ENCODE results near the gene IL18.
"Not testable (repeated sequence)": the region's sequence is repeated elsewhere in the genome, so short reads cannot be mapped to it uniquely, and the experiment has no call there.

IL18 gene

DNA sequence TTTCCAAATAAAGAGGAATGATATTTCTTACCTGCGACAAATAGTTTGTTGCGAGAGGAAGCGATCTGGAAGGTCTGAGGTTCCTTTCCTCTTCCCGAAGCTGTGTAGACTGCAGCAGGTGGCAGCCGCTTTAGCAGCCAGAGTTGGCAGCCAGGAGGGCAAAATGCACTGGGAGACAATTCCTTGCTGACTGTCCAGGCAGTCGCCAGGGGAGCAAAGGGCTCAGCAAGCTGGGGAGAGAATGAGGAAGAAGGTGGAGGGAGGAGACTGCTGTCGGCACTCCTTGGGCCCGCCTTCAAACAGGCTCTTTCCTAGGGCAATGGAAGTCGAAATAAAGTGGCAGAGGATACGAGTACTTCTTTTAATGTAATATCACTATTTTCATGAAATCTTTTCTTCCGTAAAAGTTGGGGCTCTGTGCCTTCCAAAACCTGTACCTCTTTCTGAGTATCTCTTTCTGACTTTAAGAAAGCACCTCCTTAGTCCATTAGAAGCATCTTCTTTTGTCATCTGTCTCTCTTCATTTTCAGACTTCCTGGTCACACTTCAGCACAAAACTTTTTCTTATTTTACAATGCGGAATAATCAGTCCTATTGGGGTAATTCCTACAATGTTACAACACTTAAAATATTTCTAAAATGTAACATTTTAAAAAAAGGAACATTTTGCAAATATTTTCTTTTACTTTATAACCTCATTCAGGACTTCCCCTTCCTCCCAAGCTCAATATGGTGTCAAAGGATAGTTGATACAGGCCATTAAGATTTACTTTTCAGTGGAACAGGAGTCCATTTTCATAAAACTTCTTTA, at the start of gene IL18:
Gene IL18 (minus strand): TSS at position 220 of the 811 bp plus-strand sequence. CDS start 9,041 bp downstream, outside the sequence.
- DNase-seq (ENCODE audit: low read depth), result no peak

DNA sequence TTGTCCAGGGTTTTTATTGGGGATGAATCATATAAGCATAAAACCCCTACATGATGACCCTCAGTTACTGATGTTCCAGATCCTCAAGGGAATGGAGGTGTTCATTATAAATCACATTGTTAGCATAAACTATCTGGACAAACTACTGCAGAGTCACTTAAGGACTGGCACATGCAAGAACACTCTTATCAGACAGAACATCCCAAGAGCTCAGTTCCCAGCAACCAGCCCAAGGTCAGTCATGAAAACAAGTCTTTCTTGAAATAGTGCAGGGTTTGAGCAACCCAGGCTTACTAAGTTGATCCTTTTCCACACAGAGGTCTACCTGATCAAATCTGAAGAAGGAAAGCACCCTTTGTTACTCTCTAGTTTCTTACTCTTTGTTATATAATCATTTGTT, 48.8 kb upstream of the IL18 start:
- DNase-seq (ENCODE audit: low read depth), result no peak

- DNase-seq (ENCODE audit: low read depth), result no peak
Measured at GRCh38 chr11:112212290-112212689, 48.4 kb upstream of the IL18 start.

DNA sequence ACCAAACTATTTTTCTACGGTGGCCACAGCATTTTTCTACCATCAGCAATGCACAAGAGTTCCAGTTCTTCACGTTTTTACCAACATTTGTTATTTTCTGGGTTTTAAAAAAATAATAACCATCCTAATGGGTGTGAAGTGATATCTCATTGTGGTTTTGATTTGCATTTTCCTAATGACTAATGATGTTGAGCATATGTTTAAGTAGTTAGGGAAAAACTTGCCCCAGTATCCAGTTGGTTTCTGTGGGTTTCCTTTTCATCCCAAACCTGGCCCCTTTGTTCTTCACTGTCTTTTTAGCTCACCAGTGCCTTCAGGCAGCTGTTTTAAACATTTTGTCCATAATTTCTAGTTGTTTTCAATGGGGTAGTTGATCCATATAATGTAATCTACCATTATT, 47.6 kb upstream of the IL18 start:
- DNase-seq (ENCODE audit: low read depth), result no peak

- DNase-seq (ENCODE audit: low read depth), result no peak
Measured at GRCh38 chr11:112210890-112211289, 47.0 kb upstream of the IL18 start.

GRCh38 chr11:112206071-112206470, 42.2 kb upstream of the IL18 start:
- DNase-seq (ENCODE audit: low read depth), result no peak

- no peak for DNase-seq (ENCODE audit: low read depth)
Measured at GRCh38 chr11:112200252-112200651, 36.4 kb upstream of the IL18 start.

- DNase-seq (ENCODE audit: low read depth), result not testable (repeated sequence)
Measured at GRCh38 chr11:112199101-112199500, 35.2 kb upstream of the IL18 start.

DNA sequence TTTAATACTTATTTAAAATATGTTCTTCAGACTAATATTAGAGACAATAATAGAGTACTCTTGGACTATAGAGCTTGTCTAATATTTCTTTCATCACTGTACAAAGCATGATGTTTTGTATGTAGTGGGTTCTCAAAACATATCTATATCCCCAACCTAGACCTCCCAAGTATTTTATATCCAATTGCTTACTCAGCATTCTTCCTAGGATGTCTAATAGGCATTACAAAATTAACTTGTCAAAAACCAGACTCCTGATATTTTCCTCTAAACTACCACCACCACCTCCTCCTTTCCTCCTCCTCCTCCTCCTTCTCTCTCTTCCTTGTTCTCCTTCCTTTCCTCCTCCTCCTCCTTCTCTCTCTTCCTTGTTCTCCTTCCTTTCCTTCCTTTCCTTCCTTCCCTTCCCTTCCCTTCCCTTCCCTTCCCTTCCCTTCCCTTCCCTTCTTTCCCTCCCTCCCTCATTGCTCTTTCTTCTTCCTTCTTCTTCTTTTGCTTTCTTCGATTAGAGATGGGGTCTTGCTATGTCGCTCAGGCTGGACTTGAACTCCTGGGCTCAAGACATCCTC, 32.7 kb upstream of the IL18 start:
- no peak for DNase-seq (ENCODE audit: low read depth)

DNA sequence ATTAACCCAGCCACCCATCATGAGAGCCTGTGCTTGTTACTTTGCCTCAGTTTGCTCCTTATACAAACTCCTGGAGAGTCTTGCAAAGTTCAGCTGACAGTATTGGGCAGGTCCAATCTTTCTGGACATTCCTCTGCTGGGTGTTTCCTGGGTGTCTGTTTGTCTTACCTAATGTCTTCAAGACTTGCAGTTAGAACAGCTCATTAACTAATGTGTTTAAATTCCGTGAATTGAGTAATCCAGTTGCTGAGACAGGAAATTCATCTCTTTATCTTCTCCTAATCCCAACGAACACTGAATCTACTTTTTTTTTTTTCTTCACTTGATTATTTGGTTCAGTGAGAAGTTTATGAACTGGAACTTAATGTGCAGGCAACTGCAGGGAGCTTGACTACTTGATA, 32.1 kb upstream of the IL18 start:
- no peak for DNase-seq (ENCODE audit: low read depth)

GRCh38 chr11:112195113-112195512, 31.2 kb upstream of the IL18 start:
- not testable (repeated sequence) for DNase-seq (ENCODE audit: low read depth)

DNA sequence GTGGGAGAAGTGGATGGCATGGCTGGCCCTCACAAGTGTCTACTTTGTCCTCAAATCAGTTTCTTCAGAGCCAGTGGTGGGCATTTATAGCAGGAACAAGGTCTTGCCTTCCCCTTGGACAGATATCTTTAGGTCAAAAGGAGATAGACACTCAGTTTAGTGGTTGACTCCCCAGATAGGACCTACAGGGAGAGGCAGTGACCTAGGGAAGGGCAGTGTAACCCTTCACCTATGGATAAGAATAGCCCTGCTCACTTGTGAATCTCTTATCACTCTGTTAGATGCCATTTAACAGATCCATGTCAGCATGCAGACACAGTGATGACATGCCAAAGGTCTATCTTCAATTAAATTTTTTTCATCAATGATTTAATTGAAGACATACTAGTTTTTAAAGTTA, 22.4 kb upstream of the IL18 start:
- DNase-seq (ENCODE audit: low read depth), result no peak

DNA sequence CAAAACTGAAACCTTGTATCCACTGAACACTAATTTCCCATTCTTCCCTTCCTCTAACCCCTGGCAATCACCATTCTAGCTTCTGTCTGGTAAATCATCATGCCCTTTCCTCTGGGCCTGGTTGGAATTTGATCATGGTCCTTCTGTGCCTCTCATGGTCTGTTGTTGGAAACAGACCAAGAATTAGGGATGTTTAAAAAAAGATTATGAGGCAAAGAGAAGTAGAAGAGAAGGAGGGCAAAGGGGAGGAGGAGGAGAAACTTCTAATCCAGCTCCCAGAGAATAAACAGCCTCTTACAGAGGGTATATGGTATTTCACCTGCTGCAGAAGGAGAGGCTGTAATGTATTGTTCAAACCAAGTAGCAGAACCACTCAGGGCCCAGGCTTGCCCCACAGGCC, 22.0 kb upstream of the IL18 start:
- DNase-seq (ENCODE audit: low read depth), result no peak

DNA sequence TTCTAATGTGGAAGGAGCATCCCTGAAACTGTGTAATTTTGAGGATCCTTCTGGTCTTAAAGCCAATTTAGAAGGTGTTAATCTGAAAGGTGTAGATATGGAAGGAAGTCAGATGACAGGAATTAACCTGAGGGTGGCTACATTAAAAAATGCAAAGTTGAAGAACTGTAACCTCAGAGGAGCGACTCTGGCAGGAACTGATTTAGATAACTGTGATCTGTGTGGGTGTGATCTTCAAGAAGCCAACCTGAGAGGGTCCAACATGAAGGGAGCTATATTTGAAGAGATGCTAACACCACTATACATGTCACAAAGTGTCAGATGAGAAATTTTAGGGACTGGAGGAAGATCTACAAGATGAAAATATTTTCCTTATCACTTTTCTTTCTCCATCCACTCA, 19.0 kb upstream of the IL18 start:
- DNase-seq (ENCODE audit: low read depth), result no peak

GRCh38 chr11:112179601-112180000, 15.7 kb upstream of the IL18 start:
- DNase-seq (ENCODE audit: low read depth), result no peak

- DNase-seq (ENCODE audit: low read depth), result no peak
Measured at GRCh38 chr11:112178936-112179335, 15.0 kb upstream of the IL18 start.

- no peak for DNase-seq (ENCODE audit: low read depth)
Measured at GRCh38 chr11:112178428-112178827, 14.5 kb upstream of the IL18 start.

- DNase-seq (ENCODE audit: low read depth), result no peak
Measured at GRCh38 chr11:112177589-112177988, 13.7 kb upstream of the IL18 start.

DNA sequence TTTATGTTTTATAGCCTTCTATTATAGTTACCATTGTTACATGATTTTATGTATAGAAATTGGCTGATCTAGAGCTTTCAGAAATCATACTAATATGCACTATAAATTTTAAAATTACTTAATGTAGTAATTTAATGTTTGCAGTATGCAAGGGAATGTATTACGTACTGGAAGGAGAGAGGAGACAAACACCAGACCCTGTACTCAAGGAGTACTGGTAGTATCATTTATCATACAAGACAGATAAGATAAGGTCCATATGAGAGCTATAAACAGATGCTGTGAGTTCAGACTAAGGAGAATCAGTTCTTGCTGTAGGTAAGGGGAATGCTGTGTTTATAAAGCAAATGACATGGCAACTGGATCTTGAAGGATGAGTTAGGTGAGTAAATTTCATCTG, 12.2 kb upstream of the IL18 start:
- no peak for DNase-seq (ENCODE audit: low read depth)

GRCh38 chr11:112175599-112175952, 11.7 kb upstream of the IL18 start:
- DNase-seq (ENCODE audit: low read depth), result no peak

DNA sequence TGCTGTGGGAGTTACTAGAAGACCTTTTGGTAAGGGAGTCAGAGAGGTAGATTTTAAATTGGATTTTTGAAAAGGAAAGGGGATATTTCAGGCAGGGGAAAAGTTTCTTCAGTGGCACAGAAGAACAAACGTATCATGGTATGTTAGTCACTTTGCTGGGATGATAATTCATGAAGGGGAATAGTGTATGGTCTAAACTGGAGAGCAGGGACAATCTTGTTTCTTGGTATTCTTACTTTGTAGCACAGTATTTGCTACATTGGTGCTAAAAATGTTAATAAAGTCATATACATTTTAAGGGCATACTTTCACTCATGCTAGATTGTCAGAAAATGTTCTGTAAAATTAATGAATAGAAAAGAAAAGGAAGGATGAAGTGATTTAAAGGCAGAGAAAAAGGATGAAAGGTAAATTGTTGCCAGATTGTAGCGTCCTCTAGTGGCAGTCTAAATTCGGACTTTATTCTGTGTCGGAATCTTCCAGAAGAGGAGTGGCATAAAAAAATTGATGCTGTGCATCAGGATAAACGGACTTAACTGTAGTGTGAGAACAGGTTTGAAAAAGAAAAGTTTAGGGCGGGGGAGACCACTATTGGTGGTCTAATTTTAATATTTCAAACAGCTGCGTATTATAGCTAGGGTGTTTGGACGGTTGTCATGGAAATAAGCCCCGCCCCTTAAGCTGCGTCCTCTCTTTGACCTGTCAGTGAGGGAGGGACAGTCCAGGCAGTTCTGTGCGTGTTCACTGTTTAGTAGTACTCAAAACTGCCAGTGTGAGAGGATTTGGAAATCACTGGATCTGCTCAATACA, 11.1 kb upstream of the IL18 start, which contains the start of gene BCO2:
Gene BCO2 (plus strand): TSS at position 724 of the 810 bp plus-strand sequence. CDS start 90 bp downstream, outside the sequence.
- DNase-seq (ENCODE audit: low read depth), result peak; percentile 6

GRCh38 chr11:112173152-112173551, 9.3 kb upstream of the IL18 start:
- DNase-seq (ENCODE audit: low read depth), result no peak

Measured in stimulated activated CD8-positive, alpha-beta memory T cell treated with anti-CD3 and anti-CD28 coated beads, Interleukin-12 subunit alpha, Interleukin-12 subunit beta, amount 100 ng/mL, for 1 hour (primary cell).